Measurements from ENCODE around the gene HBG1.
A peak's percentile ranks its signal among the peaks of the same experiment; 100 is the strongest.

Gene HBG1

GRCh38 chr11:5234381-5234834 lies 15.2 kb downstream of the HBG1 start, which contains the start of gene HBD:
Gene HBD, minus strand, starts transcription at chr11:5234483. Its CDS starts 50 bp downstream, at chr11:5234433.
- H2AFZ ChIP-seq (ENCODE audit: low read length) = peak within 1 kb of the TSS; percentile 72; the same call in 1 of the 2 replicates
- H3K4me1 ChIP-seq (ENCODE audit: insufficient read depth, low read length, poor library complexity, severe bottlenecking) = no peaks in the 10 kb centered on the region
- H3K4me3 ChIP-seq (ENCODE audit: low read length, poor library complexity, severe bottlenecking) = peak within 1 kb of the TSS; percentile 53
- H4K20me1 ChIP-seq (ENCODE audit: insufficient read depth, low read length, poor library complexity, severe bottlenecking) = no peaks in the 10 kb centered on the region
- H3K9me3 ChIP-seq (ENCODE audit: insufficient read depth, low read depth, low read length) = no peaks in the 10 kb centered on the region
- TF ChIP-seq, protein P1, sequence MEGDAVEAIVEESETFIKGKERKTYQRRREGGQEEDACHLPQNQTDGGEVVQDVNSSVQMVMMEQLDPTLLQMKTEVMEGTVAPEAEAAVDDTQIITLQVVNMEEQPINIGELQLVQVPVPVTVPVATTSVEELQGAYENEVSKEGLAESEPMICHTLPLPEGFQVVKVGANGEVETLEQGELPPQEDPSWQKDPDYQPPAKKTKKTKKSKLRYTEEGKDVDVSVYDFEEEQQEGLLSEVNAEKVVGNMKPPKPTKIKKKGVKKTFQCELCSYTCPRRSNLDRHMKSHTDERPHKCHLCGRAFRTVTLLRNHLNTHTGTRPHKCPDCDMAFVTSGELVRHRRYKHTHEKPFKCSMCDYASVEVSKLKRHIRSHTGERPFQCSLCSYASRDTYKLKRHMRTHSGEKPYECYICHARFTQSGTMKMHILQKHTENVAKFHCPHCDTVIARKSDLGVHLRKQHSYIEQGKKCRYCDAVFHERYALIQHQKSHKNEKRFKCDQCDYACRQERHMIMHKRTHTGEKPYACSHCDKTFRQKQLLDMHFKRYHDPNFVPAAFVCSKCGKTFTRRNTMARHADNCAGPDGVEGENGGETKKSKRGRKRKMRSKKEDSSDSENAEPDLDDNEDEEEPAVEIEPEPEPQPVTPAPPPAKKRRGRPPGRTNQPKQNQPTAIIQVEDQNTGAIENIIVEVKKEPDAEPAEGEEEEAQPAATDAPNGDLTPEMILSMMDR (conservative IDR thresholded peaks at IDR 0.05; ENCODE audit: low read length) = no peak
- TF ChIP-seq EZH2phosphoT487 (IDR thresholded peaks at IDR 0.05; ENCODE audit: borderline replicate concordance) = no peak
- H3K36me3 ChIP-seq (ENCODE audit: insufficient read depth, low read length) = no peaks in the 10 kb centered on the region
- H3K9me2 ChIP-seq (replicated peaks; ENCODE audit: low read depth, low read length) = no peaks in the 10 kb centered on the region
- H3K4me2 ChIP-seq (ENCODE audit: low read depth, low read length, poor library complexity, severe bottlenecking) = peak within 1 kb of the TSS; percentile 68
- peak within 1 kb of the TSS; percentile 57 for H3K9ac ChIP-seq (ENCODE audit: low read depth, low read length, poor library complexity, severe bottlenecking)
- H3F3A ChIP-seq (ENCODE audit: low read depth) = no peaks in the 10 kb centered on the region
- no peaks in the 10 kb centered on the region for H3K79me2 ChIP-seq (ENCODE audit: insufficient read depth, low read length)
- no peaks in the 10 kb centered on the region for H3K27me3 ChIP-seq (ENCODE audit: insufficient read depth, low read length, poor library complexity, severe bottlenecking)

DNA sequence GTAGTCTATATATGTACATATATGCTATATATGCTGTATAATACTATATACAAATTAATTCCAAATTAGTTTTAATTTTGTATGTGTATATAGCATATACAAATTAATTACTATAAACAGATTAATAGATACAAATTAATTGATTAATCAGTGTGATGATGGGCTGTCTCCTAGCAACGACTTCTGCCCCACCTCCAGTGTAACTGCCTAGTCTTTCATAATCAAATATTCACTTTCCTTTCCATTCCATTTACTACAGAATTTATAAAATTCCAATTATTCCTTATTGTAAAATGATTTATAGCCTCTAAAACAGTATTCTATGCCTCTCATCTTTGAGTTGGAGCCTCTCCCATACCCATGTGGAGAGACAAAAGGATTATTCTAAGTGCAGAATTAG lies 16.4 kb downstream of the HBG1 start:
- TF ChIP-seq EZH2phosphoT487 (IDR thresholded peaks at IDR 0.05; ENCODE audit: borderline replicate concordance) = no peak
- TF ChIP-seq, protein P1 (conservative IDR thresholded peaks at IDR 0.05; ENCODE audit: low read length) = no peak
- H3K4me2 ChIP-seq (ENCODE audit: low read depth, low read length, poor library complexity, severe bottlenecking) = no peak overlapping the region
- no peaks in the 10 kb centered on the region for H3K27me3 ChIP-seq (ENCODE audit: insufficient read depth, low read length, poor library complexity, severe bottlenecking)
- no peaks in the 10 kb centered on the region for H3K79me2 ChIP-seq (ENCODE audit: insufficient read depth, low read length)
- H3K4me3 ChIP-seq (ENCODE audit: low read length, poor library complexity, severe bottlenecking) = no peak overlapping the region
- no peaks in the 10 kb centered on the region for H3F3A ChIP-seq (ENCODE audit: low read depth)
- no peak overlapping the region for H3K9ac ChIP-seq (ENCODE audit: low read depth, low read length, poor library complexity, severe bottlenecking)
- H3K9me2 ChIP-seq (replicated peaks; ENCODE audit: low read depth, low read length) = no peaks in the 10 kb centered on the region
- no peaks in the 10 kb centered on the region for H3K9me3 ChIP-seq (ENCODE audit: insufficient read depth, low read depth, low read length)
- no peaks in the 10 kb centered on the region for H3K36me3 ChIP-seq (ENCODE audit: insufficient read depth, low read length)
- no peak overlapping the region for H2AFZ ChIP-seq (ENCODE audit: low read length)
- no peaks in the 10 kb centered on the region for H3K4me1 ChIP-seq (ENCODE audit: insufficient read depth, low read length, poor library complexity, severe bottlenecking)
- no peaks in the 10 kb centered on the region for H4K20me1 ChIP-seq (ENCODE audit: insufficient read depth, low read length, poor library complexity, severe bottlenecking)

GRCh38 chr11:5232821-5233220 lies 16.8 kb downstream of the HBG1 start:
- H3K36me3 ChIP-seq (ENCODE audit: insufficient read depth, low read length) = no peaks in the 10 kb centered on the region
- H3K9me2 ChIP-seq (replicated peaks; ENCODE audit: low read depth, low read length) = no peaks in the 10 kb centered on the region
- no peaks in the 10 kb centered on the region for H4K20me1 ChIP-seq (ENCODE audit: insufficient read depth, low read length, poor library complexity, severe bottlenecking)
- no peak overlapping the region for H3K4me2 ChIP-seq (ENCODE audit: low read depth, low read length, poor library complexity, severe bottlenecking)
- H3K4me3 ChIP-seq (ENCODE audit: low read length, poor library complexity, severe bottlenecking) = no peak overlapping the region
- H3F3A ChIP-seq (ENCODE audit: low read depth) = no peaks in the 10 kb centered on the region
- TF ChIP-seq, protein P1 (conservative IDR thresholded peaks at IDR 0.05; ENCODE audit: low read length) = no peak
- TF ChIP-seq EZH2phosphoT487 (IDR thresholded peaks at IDR 0.05; ENCODE audit: borderline replicate concordance) = no peak
- no peak overlapping the region for H3K9ac ChIP-seq (ENCODE audit: low read depth, low read length, poor library complexity, severe bottlenecking)
- no peaks in the 10 kb centered on the region for H3K4me1 ChIP-seq (ENCODE audit: insufficient read depth, low read length, poor library complexity, severe bottlenecking)
- H3K79me2 ChIP-seq (ENCODE audit: insufficient read depth, low read length) = no peaks in the 10 kb centered on the region
- H3K27me3 ChIP-seq (ENCODE audit: insufficient read depth, low read length, poor library complexity, severe bottlenecking) = no peaks in the 10 kb centered on the region
- no peaks in the 10 kb centered on the region for H3K9me3 ChIP-seq (ENCODE audit: insufficient read depth, low read depth, low read length)
- H2AFZ ChIP-seq (ENCODE audit: low read length) = no peak overlapping the region

All from Loucy (cell line).